Right lobe of liver (tissue), 4 donors: ENCODE results near the gene IQGAP3.

ENCODE experiments used
- CTCF ChIP-seq, 4 donors: fragments of 200-600 bp in 3 of 4; fragments of 450-650 bp in 1 of 4; IDR thresholded peaks; one replicate each; pipeline versions ENCODE4 v1.5.1 to v1.8.0; 2016 to 2022; ENCODE audit warnings: antibody characterized with exemption in 4 of 4, mild to moderate bottlenecking in 2 of 4
- POLR2A ChIP-seq: fragments of 450-650 bp; IDR thresholded peaks from one replicate; pipeline ENCODE4 v1.6.1; 2017; ENCODE audit warnings: antibody characterized with exemption, mild to moderate bottlenecking
- donor health status: DM: no; HTN: no; CAD: no.
- donor health status: DM: no; HTN: no; CAD: no.
- donor health status: DM: no; HTN: yes; CAD: no.

GRCh38 chr1:156502894-156503697 lies 69.3 kb downstream of the IQGAP3 start:
- TF ChIP-seq POLR2A: peak; percentile 47
- TF ChIP-seq CTCF (IDR thresholded peaks at IDR 0.05): no peak
